Neural progenitor cell (in vitro differentiated cells): ENCODE measurements around the gene CCDC134. TPM values are rescaled to one million over a fixed set of nuclear protein-coding genes. Genes with fewer than 3 reads are reported as not detected.

Experiments used
- DNase-seq: peaks from one replicate; pipeline ENCODE4 v3.0.0-alpha.2; 2016; ENCODE audit warnings: low spot score
- H2AFZ ChIP-seq: fragments of 200-600 bp; sonication (generic); replicated peaks from 2 replicates; pipeline ENCODE4 v1.6.1; 2016; ENCODE audit warnings: antibody characterized with exemption
- H3F3A ChIP-seq: fragments of 200-600 bp; sonication (generic); 2 replicates; pipeline ENCODE4 v1.6.1; 2016; ENCODE audit warnings: antibody characterized with exemption, low read depth
- H3K27ac ChIP-seq: fragments of 200-600 bp; sonication (generic); 2 replicates; pipeline ENCODE4 v1.5.1; 2016; ENCODE audit warnings: mild to moderate bottlenecking
- H3K27me3 ChIP-seq: fragments of 200-600 bp; sonication (generic); 2 replicates; pipeline ENCODE4 v1.6.1; 2016; ENCODE audit warnings: mild to moderate bottlenecking, moderate library complexity
- H3K36me3 ChIP-seq: fragments of 200-600 bp; sonication (generic); 2 replicates; pipeline ENCODE4 v1.5.1; 2016
- H3K4me1 ChIP-seq: fragments of 200-600 bp; sonication (generic); 2 replicates; pipeline ENCODE4 v1.6.1; 2016; ENCODE audit warnings: mixed run types
- H3K4me2 ChIP-seq: fragments of 200-600 bp; sonication (generic); 2 replicates; pipeline ENCODE4 v1.6.1; 2016
- H3K4me3 ChIP-seq: fragments of 200-600 bp; sonication (generic); 2 replicates; pipeline ENCODE4 v1.5.1; 2016
- H3K79me2 ChIP-seq: fragments of 200-600 bp; sonication (generic); 2 replicates; pipeline ENCODE4 v1.6.1; 2016; ENCODE audit warnings: low read depth
- H3K9ac ChIP-seq: fragments of 200-600 bp; sonication (generic); 2 replicates; pipeline ENCODE4 v1.6.1; 2016
- H3K9me3 ChIP-seq: fragments of 200-600 bp; sonication (generic); 2 replicates; pipeline ENCODE4 v1.5.1; 2016; ENCODE audit warnings: low read depth
- H4K20me1 ChIP-seq: fragments of 200-600 bp; sonication (generic); 2 replicates; pipeline ENCODE4 v1.6.1; 2016; ENCODE audit warnings: low read depth
- H3K27ac Mint-ChIP-seq: 3 replicates; pipeline ENCODE4 v1.8.0; 2021; ENCODE audit warnings: mixed read lengths
- H3K27me3 Mint-ChIP-seq: 2 replicates; pipeline ENCODE4 v1.8.0; 2022; ENCODE audit warnings: low read depth, mild to moderate bottlenecking, inconsistent platforms, moderate library complexity, mixed read lengths; ENCODE audit not compliant: insufficient read depth
- H3K36me3 Mint-ChIP-seq: 3 replicates; pipeline ENCODE4 v1.8.0; 2021; ENCODE audit warnings: mixed read lengths
- H3K4me1 Mint-ChIP-seq: 3 replicates; pipeline ENCODE4 v1.8.0; 2021; ENCODE audit warnings: mixed read lengths
- H3K4me3 Mint-ChIP-seq: 3 replicates; pipeline ENCODE4 v1.8.0; 2021; ENCODE audit warnings: mild to moderate bottlenecking, moderate library complexity, mixed read lengths
- H3K9me3 Mint-ChIP-seq: 3 replicates; pipeline ENCODE4 v1.8.0; 2020; ENCODE audit warnings: mixed read lengths
- CTCF ChIP-seq: fragments of 200-600 bp; sonication (generic); IDR thresholded peaks from 2 replicates; pipeline ENCODE4 v1.5.1; 2017; ENCODE audit warnings: antibody characterized with exemption, mild to moderate bottlenecking
- EZH2 ChIP-seq: fragments of 200-600 bp; sonication (generic); IDR thresholded peaks from 2 replicates; pipeline ENCODE4 v1.6.1; 2017; ENCODE audit warnings: antibody characterized with exemption, mild to moderate bottlenecking, moderate library complexity
- EZH2phosphoT487 ChIP-seq: fragments of 200-600 bp; sonication (generic); IDR thresholded peaks from 2 replicates; pipeline ENCODE4 v1.6.1; 2017; ENCODE audit warnings: antibody characterized with exemption
- total RNA-seq: library from RNA; depleted of rRNA; stranded (reverse); fragments of >200 nt; gene quantifications from 2 replicates; pipeline ENCODE4 v1.2.3, GENCODE V29; 2015; ENCODE audit warnings: low replicate concordance

Gene CCDC134
- total RNA-seq, 1 donor from 2014 or later: 8.8 TPM

GRCh38 chr22:41826430-41827383 lies 26.2 kb downstream of the CCDC134 start:
- Mint-ChIP-seq H3K27ac (peak overlapping the region; percentile 84), H3K4me1 (peaks cover 69% of the 10 kb centered on the region), H3K36me3 (peaks cover 10% of the 10 kb centered on the region), H3K4me3 (no peak overlapping the region), H3K27me3 (peaks cover 8% of the 10 kb centered on the region), H3K9me3 (no peaks in the 10 kb centered on the region)
- Histone ChIP-seq H3K9me3 (no peaks in the 10 kb centered on the region), H3K9ac (no peak overlapping the region), H3K36me3 (no peaks in the 10 kb centered on the region), H3K4me1 (peaks cover 10% of the 10 kb centered on the region), H3K27ac (no peak overlapping the region), H2AFZ (no peak overlapping the region), H3K79me2 (peaks cover 3% of the 10 kb centered on the region), H3K4me3 (no peak overlapping the region), H3K4me2 (no peak overlapping the region), H4K20me1 (peaks cover 6% of the 10 kb centered on the region), H3K27me3 (no peaks in the 10 kb centered on the region), H3F3A (peaks cover 9% of the 10 kb centered on the region)
- TF ChIP-seq CTCF (no peak), EZH2 (no peak), EZH2phosphoT487 (no peak)
- no peak for DNase-seq

- Histone ChIP-seq H3K4me1 (peaks cover 15% of the 10 kb centered on the region), H3K27ac (no peak overlapping the region), H3K36me3 (no peaks in the 10 kb centered on the region), H3K9ac (no peak overlapping the region), H3K9me3 (no peaks in the 10 kb centered on the region), H3K79me2 (peaks cover 5% of the 10 kb centered on the region), H2AFZ (no peak overlapping the region), H3K4me2 (no peak overlapping the region), H4K20me1 (peaks cover under 1% of the 10 kb centered on the region), H3K4me3 (no peak overlapping the region), H3K27me3 (no peaks in the 10 kb centered on the region), H3F3A (peaks cover 17% of the 10 kb centered on the region)
- DNase-seq: no peak
- Mint-ChIP-seq H3K27ac (no peak overlapping the region), H3K4me3 (no peak overlapping the region), H3K4me1 (peaks cover 77% of the 10 kb centered on the region), H3K36me3 (peaks cover 8% of the 10 kb centered on the region), H3K9me3 (no peaks in the 10 kb centered on the region), H3K27me3 (peaks cover 10% of the 10 kb centered on the region)
- TF ChIP-seq EZH2phosphoT487 (no peak), CTCF (no peak), EZH2 (no peak)
Measured at GRCh38 chr22:41827671-41828070, 27.2 kb downstream of the CCDC134 start.

- H3K36me3 ChIP-seq: no peaks in the 10 kb centered on the region
- no peak overlapping the region for H2AFZ ChIP-seq
- H4K20me1 ChIP-seq: no peaks in the 10 kb centered on the region
- Mint-ChIP-seq H3K27me3 (peaks cover 11% of the 10 kb centered on the region), H3K4me3 (peak overlapping the region; percentile 1), H3K4me1 (peaks cover 74% of the 10 kb centered on the region), H3K27ac (peak overlapping the region; percentile 89), H3K36me3 (peaks cover 8% of the 10 kb centered on the region), H3K9me3 (no peaks in the 10 kb centered on the region)
- no peak overlapping the region for H3K4me3 ChIP-seq
- TF ChIP-seq CTCF (no peak), EZH2phosphoT487 (no peak), EZH2 (no peak)
- DNase-seq: no peak
- no peak overlapping the region for H3K9ac ChIP-seq
- H3F3A ChIP-seq: peaks cover 17% of the 10 kb centered on the region
- no peaks in the 10 kb centered on the region for H3K27me3 ChIP-seq
- H3K79me2 ChIP-seq: peaks cover 10% of the 10 kb centered on the region
- no peaks in the 10 kb centered on the region for H3K9me3 ChIP-seq
- H3K27ac ChIP-seq: no peak overlapping the region
- no peak overlapping the region for H3K4me2 ChIP-seq
- H3K4me1 ChIP-seq: peaks cover 15% of the 10 kb centered on the region
Measured at GRCh38 chr22:41828516-41828915, 28.0 kb downstream of the CCDC134 start.
